ENCODE results near the gene KRTAP19-1. TPM values are rescaled to one million over a fixed set of nuclear protein-coding genes. Genes with fewer than 3 reads are reported as not detected.
A peak's percentile ranks its signal among the peaks of the same experiment; 100 is the strongest.
"Not testable (repeated sequence)": the region's sequence is repeated elsewhere in the genome, so short reads cannot be mapped to it uniquely, and the experiment has no call there.

Gene KRTAP19-1
- total and polyA plus RNA-seq, 9 of the 15 experiments (the other 6 are each of a cell fraction or from before 2014, with no cell fraction given) = not detected

- H3K4me3 ChIP-seq = not testable (repeated sequence)
- 0% methylated on average over 4 of the region's 4 CpGs for WGBS (ENCODE audit: insufficient coverage, low coverage, missing lambda C conversion rate)
- intact Hi-C loops (cut with micrococcal nuclease) = loop anchor here (10.0 kb wide), 1 partner anchor 239 kb away; the partner anchor contains the start of gene KRTAP21-2
Measured at GRCh38 chr21:30505621-30506205, 25.5 kb upstream of the KRTAP19-1 start.

More at GRCh38 chr21:30505621-30506205, 25.5 kb upstream of the KRTAP19-1 start:
- H4K20me1 ChIP-seq (replicated peaks; ENCODE audit: control insufficient read depth, insufficient read depth, low read length); ATAC-seq; H3K36me3 ChIP-seq (ENCODE audit: control insufficient read depth, insufficient read depth, low read length); H3K4me2 ChIP-seq (ENCODE audit: insufficient read depth, low read length); BruUV-seq (replicated peaks); H3K27me3 ChIP-seq (ENCODE audit: control insufficient read depth in 2 of 2, insufficient read depth in 2 of 2, low read length in 2 of 2); H3K9ac ChIP-seq (ENCODE audit: insufficient read depth in 1 of 2, low read depth in 2 of 2, low read length in 2 of 2); H3K4me1 ChIP-seq (replicated peaks in 1 of 2; ENCODE audit: control insufficient read depth in 2 of 2, insufficient read depth in 2 of 2, low read length in 2 of 2); in situ Hi-C loops (cut with MboI); H3K79me2 ChIP-seq (ENCODE audit: control insufficient read depth, insufficient read depth, low read length); FAIRE-seq; H2AFZ ChIP-seq (ENCODE audit: low read depth, low read length); H3K27ac ChIP-seq (ENCODE audit: extremely low read depth, low read depth, low read length); POLR2A ChIA-PET; H3K9me1 ChIP-seq (ENCODE audit: control insufficient read depth, insufficient read depth, low read length); H3K9me3 ChIP-seq (replicated peaks; ENCODE audit: control insufficient read depth, insufficient read depth, low read depth, low read length): not testable (repeated sequence)
- TF ChIP-seq RAD21 (CRISPR knock-in tag; conservative IDR thresholded peaks at IDR 0.05 in 1 of 2, IDR thresholded peaks at IDR 0.05 in 1 of 2) (peak in 1 of 2 experiments; percentile 31; a peak in 2 of 4 replicates), CTCF (IDR thresholded peaks at IDR 0.05 in 2 of 3, conservative IDR thresholded peaks at IDR 0.05 in 1 of 3; ENCODE audit: insufficient read depth in 2 of 3, low read depth in 1 of 3, low read length in 3 of 3) (peak in 2 of 3 experiments; percentile 9 to 35; a peak in 2 of 6 replicates)
- CTCF ChIA-PET (ENCODE audit: low intra/inter-chr PET ratio) = interaction anchor here (0.6 kb wide), 1 partner anchor 58 kb away, joined by 3 read pairs; no protein-coding TSS in a partner anchor
- peak in 3 of 4 experiments; percentile 2 to 9 (median 9) for DNase-seq (ENCODE audit: extremely low read depth in 1 of 4, low spot score in 3 of 4)
